CD4-positive, alpha-beta T cell treated with Interleukin-17A for 4 hours (primary cell): ENCODE measurements around the gene SOX6.
"Not testable (repeated sequence)": the region's sequence is repeated elsewhere in the genome, so short reads cannot be mapped to it uniquely, and the experiment has no call there.

Source experiments
- DNase-seq: peaks from one replicate; pipeline ENCODE4 v3.0.0-alpha.2; 2020; ENCODE audit warnings: mixed read lengths

SOX6 gene

DNA sequence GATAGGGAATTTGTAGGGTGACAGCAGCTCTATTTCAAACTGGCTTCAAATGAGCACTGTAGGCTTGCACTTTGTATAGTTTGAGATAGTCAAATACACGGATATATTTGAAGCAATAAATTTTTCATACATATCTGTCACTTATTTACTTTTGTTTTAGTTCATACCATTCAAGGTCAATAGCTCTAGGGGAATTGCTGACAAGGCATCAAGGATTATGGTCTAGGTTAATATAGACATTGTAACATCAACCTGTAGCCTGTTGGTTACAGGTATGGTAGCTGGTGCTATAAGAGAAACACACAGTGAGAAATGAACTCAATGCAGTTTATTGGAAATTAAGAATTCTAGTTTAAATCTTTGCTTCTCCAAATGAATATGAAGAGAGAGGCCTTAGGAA, 267.6 kb downstream of the SOX6 start:
- no peak for DNase-seq

DNA sequence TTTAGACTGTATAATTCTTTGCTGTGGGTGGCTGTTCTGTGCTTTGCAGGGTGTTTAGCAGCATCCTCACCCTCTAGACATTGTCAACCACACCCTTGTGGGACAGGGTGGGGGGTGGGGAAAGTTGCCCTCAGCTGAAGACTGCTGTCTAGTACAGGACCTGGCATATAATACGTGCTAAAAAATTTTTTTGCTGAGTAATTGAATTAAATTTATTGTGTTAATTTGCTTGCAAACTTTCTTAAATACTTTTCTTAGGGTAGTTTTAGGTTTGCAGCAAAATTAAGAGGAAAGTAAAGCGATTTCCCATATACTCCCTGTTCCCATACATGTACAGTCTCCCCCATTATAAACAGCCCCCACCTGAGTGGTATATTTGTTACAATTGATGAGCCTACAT, 268.5 kb downstream of the SOX6 start:
- no peak for DNase-seq

DNA sequence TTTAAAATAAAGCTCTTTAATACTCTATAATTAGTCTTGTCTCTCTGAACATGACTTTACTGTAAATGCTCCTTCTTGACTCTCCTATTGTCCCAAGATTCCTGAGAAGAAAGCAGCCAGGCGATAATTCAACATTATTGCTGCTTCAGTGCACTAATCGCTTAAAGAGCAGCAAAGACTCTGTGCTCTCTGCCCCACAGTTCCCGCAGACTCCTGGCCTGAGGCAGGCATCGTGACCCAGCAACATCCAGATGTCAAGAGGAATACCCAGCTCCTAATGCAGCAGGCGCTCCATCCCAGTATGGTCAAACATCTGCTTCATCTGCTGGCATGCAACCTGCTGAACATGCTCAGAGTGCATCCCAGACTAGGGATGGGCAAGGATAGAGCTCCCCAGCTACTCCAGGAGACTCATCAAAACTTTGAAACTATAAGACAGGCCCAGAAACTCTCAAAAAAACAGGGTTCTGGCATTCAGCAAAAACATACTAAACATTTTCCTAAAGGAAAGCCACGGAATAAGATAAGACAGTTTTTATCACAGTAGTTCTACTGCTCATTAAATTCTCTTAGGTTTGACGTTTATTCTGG, 270.0 kb downstream of the SOX6 start:
- no peak for DNase-seq

DNA sequence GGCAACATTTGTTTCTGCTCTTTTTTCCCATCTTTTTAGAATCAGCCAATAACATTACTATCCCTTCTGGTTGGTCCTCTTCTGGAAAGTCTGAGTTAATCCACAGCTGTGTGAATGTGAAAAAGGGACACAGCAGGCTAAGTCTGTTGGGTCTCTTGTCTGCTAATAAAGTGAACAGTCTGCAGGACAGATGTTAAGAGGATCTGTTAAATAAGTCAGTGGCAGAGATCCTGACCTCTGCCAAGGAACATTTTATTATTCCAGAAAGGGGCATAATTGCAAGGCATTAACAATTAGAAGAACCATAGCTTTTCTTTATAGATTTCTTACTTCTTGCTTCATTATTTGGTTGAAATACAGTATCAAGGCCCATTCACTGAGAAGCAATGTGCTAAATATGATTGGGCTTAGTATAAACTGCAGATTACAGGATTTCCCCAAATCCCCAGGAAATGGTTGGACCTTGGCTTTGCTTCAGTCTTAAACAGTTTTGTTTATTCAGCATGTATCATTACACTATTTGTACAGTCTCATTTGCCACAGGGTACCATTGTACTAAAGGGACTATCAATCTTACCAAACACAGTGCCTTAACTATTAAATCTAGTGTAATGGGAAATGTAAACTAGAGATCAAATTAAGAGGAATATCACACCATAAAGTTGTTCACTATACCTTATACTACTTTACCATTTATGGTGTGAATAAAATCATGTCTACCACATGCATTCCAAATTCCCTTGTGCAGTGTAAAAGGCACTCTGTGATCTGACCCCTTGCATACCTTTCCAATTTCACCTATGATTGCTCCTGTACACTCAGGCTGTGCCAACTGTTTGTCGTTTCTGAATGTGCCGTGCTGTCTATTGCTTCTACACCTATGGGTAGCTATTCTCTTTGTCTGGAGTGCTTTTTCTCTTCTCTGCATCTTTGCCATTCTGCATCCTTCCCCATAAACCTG, 274.0 kb downstream of the SOX6 start:
- DNase-seq: no peak

DNA sequence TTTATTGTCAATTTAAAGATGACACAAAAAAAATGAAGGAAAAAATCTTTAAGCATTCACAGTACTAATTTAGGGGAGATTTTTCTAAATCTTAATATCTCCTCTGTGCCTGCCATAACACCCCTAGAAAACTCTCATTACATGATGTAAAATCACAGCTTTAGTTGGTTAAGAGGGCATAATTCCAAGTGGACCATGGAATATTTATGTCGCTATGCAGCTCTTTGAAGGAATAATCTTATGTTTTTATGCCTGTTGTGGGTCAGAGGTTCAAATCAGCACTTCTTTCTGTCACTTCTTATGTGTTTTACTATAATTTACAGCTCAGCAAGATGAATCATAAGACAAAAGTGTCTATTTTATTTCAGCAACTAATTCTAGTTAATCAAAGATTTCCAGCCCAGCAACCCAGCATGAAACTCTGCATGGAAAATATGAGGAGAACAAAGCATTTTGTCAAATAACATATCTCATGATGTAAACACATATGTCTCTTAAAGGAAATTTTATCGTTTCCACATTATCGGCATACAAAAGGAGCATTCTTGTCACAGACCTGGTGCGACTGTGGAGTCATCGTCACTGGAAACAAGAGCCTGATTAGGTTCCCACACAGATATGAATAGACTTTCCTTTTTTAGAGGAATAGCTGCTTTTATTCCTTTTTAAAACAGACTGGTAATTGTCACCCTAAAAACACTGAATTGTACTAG, 274.8 kb downstream of the SOX6 start:
- no peak for DNase-seq

DNA sequence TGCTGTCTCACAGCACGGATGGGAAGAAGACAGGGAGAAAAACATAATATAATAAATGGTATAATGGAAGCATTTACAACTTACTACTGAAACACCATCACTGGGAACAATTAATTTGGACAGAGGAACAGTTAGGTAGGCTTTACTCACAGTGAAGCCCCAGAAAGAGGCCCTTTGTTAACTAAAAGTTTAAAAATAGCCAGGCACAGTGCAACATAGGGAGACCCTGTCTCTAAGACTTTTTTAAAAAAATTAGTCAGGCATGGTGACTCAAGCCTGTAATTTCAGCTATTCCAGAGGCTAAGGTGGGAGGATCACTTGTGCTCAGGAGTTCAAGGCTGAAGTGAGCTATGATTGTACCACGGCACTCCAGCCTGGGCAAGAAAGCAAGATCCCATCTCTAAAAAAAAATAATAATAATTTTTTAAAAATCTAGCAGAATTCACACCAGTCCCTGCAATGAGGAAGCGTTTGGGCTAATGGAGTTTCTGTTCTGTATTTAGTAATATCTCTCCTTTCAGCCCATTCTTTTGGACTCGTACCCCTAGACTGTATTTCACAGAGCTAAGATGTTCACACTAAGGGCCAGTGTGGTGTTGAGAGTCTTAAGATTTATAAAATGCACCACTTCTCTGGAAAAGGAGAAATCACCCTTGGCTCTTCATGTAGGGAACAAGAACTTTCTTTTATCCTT, 275.5 kb downstream of the SOX6 start:
- DNase-seq: no peak

DNA sequence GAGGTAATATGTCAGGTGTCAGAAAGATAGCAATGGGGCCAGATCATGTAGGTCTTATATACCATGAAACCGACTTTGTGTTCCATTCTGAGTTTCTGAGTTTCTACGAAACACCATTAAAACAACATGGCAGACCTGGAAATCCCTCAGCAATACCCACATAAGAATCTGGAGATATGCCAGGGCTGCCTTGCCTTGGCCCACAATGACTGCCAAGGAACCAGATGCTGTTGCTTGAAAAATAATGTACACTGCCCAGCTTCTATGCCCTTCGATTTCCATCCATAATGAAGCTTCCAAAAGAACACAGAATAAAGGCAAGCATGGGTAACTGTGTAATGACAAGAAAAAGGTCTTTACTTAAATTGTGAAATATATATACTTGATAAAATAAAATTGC, 277.4 kb downstream of the SOX6 start:
- DNase-seq: no peak

DNA sequence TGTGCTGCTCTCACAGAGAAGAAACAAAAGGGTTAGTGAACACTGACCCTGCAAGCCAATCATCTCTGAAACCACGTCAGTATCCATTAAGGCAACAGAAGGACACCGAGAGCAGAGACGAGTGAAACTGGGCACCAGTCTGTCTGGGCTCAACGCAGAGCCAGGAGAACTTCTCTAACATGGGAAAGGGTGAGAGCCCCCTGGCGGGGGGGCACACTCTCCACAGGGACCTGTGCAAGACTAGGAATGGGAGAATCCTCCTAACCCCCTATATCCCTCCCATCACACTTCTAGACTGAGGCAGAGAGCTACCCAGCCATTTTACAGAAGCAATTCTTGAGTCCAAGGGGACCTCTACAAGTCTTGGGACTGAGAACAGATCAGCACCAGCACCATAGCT, 285.8 kb downstream of the SOX6 start:
- DNase-seq: no peak

DNA sequence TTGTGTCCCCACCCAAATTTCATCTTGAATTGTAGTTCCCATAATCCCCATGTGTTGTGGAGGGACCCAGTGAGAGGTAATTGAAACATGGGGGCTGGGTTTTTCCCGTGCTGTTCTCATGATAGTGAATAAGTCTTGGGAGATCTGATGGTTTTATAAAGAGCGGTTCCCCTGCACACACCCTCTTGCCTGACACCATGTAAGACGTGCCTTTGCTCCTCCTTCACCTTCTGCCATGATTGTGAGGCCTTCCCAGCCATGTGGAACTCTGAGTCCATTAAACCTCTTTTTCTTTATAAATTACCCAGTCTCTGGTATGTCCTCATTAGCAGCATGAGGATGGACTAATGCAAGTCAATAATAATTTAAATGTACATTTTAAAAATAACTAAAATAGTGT, 289.1 kb downstream of the SOX6 start:
- not testable (repeated sequence) for DNase-seq

DNA sequence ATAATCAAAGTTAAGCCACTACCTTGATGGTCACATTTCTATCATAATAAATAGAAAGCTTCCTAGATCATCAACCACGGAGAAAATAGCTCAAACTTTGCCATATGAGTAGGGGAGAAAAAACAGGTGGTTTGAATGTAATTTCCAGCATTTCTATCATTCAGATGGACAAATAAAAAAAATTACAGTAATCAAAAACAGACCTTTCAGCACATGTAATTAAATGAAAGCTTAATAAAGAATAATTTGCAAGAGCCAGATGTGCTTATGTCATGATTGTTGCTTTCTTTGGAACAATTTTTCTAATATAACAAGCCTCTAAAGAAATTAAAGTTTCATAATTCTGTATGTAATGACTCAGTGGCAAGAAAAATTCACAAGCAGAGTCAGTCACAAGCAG, 297.0 kb downstream of the SOX6 start:
- DNase-seq: no peak

DNA sequence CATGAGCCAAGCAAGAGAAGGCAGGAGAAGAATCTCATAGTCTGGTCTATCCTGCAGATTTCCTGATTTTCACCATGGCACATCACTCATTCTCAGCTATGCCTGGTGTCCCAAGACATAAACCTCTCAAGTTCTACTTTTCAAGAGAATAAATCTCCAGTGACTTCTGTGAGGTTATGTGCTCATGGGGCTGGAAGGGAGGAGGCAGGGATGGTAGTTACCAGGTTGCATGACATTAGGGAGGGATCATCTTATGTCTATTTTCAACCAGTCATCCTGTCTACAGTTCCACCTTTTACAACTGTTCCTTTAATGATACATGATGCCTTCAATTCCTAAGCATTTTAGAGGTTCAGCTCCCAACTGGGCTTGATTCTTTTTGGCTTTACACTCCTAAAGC, 297.7 kb downstream of the SOX6 start:
- no peak for DNase-seq

DNA sequence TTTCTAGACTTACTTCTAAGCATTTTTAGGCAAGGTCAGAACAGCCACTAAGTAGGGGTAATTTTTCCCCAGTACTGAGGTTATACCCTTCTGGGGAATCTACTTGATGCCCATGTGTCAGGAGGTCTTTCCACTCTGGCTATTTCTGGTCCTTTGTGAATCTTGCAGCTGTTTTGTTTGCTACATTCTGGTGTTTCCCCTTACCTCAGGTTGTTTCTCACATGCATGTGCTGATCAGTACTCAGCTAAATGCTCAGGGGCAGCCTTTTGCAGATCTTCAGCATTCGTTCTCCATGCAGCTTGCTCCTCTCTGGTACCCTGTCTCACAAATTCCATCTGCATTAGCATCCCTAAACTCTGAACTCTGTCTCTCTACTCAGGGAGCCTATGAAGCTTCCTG, 303.6 kb downstream of the SOX6 start:
- no peak for DNase-seq

DNA sequence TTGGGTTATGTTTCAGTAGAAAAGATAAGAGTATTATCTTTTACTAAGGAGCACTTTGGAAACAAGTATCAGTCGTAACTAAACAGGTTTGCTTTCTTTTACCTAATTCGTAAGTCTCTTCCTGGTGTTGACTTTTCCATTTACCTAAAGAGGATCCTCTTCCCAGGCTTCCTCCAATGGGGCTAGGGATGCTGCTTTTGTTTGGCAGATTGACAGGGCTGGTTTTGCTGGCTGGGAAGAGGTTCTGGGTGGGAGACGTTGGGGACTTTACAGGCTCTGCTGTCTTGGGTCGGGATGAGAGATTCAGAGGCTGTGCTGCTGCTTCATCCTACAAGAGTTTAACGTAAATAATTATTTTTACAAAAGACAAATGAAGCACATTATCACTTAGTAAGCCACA, 306.7 kb downstream of the SOX6 start:
- no peak for DNase-seq

DNA sequence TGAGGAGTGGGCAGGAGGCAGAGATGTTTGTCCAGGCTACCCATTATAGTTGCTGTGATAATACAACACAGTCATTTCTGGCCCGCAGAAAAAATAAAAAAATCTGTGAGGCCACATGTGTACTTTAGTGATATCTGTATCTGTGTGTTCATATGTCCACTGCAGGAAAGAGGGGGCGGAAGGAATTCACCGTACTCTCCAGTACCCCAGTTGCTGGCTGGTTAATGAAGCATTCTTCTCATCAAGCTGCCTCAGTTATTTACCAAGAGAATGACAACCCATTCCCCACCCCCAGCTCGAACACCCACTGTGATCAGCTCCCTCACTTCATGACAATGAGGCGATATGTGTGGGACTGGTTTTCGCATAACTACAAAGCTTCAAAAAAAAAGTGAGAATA, 309.3 kb downstream of the SOX6 start:
- DNase-seq: no peak

DNA sequence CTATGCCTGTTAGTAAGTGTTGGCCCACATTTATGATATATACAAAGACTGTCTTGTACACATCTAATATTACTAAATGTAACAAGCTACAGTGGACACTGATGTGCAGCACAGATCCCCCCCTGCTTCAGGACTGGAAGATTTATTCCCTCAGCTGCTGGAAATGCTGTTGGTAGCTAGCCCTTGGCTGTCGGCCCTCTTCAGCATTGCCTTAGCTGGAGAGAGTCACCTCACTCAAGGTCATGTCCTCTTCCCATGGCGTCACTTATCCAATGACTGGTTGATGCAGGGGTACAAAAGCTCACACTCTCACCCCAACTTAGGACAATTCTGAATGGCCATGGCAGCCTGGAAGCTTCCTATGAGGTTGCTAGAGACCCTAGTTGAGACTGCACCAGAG, 312.7 kb downstream of the SOX6 start:
- no peak for DNase-seq

DNA sequence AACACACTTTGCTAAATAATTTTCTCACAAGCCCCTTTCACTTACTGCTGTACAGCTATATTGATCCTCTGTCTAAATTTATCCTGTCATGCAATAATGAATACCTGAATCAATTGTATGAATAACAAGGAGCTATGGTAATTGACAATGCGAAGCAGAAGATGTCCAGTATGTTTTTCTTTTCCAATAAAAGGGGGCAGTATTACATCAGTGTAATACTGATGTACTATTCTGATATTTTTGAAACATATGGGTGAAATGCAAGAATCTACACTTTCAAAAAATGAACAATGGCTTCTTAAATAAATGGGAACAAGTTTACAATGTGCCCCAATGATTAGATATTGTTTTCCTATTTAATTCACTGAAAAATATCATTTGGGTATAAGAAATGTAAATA, 315.1 kb downstream of the SOX6 start:
- no peak for DNase-seq

DNA sequence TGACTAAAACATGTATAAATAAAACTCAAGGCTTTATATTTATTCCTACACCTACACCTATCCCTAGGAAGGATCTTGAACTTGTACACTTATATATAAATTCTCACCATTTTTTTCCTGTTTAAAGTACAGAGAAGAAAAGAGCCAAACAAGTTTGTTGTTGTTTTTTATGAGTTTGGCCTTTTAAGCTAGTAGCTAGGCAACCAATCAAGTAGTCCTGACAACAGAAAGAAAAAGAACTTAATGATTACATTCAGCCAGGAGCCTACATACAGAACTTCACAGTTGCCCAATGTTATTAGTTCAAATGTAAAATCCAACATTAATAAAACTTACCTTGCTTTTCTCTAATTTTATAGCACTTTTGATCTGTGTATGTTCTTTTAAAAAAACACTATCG, 316.2 kb downstream of the SOX6 start:
- DNase-seq: no peak

DNA sequence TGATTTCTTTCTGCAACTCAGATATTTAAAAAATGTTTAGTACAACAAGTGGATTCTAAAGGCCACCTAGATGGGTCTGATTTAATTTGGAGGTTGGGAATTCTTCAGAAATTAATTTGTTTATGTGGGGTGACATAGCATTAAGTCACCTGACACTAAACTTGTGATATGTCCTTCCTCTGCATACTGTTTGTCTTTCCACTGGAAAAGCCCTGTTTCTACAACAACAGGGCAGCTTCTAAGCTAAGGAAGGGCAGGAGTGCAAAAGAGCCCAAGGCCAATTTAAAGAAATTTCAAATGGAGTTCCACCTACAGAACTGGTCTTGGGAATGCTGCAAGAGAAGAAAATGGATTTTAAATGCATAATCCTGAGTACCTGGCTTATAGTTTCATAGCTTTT, 319.2 kb downstream of the SOX6 start:
- no peak for DNase-seq

DNA sequence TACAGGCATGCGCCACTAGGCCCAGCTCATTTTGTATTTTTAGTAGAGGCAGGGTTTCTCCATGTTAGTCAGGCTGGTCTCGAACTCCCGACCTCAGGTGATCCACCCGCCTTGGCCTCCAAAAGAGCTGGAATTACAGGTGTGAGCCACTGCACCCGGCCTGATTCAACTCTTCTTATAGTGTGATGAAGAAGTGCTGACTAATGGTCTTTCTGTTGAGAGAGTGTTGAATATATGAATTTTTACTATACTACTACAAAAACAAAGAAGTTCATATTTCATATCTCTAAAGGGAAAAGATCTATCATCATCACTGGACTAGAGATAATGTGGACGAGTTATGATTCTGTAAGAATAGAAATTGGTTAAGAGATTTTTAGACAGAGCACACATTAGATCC, 320.1 kb downstream of the SOX6 start:
- no peak for DNase-seq

DNA sequence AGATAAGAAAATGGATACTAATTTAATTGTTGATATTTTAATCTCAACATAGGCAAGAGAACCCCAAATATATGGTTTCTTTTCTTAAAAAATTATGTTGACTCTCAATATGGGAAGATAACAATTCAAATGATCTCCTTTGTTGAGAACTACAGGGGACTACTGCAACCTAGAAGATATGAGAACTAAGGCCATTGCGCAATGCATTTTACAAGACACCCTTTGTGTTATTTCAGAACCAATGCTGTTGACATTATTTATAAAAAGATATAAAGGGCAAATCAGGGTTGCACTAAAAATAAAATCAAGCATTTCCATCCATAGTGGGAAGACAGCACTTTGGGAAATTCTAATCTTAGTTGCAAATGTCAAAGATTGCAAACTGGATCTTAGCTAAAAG, 322.3 kb downstream of the SOX6 start:
- DNase-seq: no peak

DNA sequence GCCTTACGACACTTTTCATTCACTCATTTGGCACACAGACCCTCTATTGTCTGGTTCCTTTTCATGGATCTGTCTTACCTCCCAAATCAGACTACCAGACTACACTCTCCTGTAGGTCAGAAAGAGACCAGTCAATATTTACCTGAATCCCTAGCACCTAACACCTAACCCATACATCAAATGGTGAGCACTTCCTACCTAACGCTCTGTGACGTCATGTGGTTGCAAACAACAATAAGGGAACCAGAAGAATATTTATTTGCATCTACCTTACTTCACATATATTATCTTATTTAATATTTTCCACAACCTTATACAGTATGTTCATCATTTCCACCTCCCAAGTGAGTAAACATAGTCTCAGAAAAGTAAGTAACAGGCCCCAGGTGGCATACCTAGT, 323.4 kb downstream of the SOX6 start:
- DNase-seq: no peak

DNA sequence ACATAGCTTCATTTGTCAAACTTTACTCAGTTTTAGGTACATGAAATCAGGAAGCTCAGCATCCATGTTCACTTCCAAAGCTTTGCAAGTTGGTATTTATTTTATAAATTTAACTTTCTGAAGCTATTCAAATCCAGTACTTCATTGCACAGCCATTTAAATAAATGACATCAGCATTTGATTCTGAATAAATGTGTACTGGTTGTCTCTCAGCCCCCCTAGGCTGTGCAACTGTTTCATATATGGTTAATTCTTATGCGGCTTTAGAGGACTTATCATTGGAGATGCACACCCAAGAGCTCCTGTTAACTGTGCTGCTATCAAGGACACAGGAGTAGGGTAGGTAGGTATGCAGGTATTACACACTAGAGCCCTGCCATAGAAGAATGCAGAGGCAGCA, 325.1 kb downstream of the SOX6 start:
- no peak for DNase-seq

DNA sequence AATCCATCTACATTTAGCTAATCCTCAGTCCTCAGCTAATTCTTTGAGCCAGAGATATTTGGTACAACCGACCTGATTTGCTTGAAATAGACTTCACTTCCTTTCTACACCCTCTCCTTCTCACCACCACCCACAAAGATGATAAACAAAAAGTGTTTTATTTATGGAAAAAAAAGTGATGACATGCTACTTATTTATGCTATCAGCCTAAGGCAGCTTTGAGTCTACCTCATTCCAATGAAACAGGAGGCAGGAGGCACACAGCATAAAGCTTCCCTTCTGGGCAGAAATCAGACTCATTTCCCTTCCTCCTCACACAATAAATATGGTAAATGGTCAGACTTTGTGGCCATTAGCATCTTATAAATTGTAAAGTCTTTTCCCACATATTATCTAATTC, 325.7 kb downstream of the SOX6 start:
- no peak for DNase-seq
